CD4-positive, alpha-beta T cell treated with Interleukin-12 subunit alpha and Interleukin-12 subunit beta, for 1 hour (primary cell): ENCODE data around the gene BRDT.

ENCODE experiments used
- DNase-seq: peaks from one replicate; pipeline ENCODE4 v3.0.0-alpha.2; 2020

BRDT gene

GRCh38 chr1:91949356-91949699 is at the start of gene BRDT:
Gene BRDT, plus strand, starts transcription at chr1:91949401. Its CDS starts 13,354 bp downstream, at chr1:91962755.
- no peak for DNase-seq

DNA sequence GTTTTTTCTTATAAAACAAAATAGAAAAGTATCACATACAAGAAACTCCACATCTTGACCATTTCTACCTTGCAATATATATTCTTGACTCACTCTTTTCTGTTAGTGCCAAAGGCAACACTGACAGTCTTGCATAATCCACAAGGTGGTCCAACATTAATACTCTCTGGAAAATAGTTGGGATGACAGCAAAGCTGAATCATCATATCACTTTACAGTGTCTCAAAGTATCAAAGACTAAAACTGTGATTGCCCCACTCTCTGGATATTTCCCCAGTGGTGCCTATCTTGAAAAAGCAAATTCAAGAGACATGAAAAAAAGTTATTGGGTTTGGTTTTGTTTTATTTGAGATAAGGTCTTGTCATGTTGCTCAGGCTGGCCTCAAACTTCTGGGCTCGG is 48.6 kb upstream of the BRDT start:
- no peak for DNase-seq

DNA sequence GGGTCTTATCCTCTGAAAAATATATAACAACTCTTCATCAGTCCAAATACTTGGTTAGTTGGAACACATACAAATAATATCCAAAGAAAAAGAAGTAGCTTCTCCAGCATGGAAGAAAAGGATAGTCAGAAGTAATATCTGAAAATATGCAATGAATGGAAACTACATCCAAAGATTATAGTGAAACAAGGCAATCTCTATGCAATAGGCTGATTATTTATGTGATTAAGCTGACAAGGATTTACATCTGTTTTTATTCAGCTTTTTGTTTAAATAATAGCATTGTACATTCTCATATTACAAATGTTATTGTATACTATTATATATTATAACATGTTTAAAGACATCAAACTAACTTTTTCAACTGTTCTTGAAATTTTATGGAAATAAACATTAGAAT is 48.0 kb upstream of the BRDT start:
- no peak for DNase-seq

DNA sequence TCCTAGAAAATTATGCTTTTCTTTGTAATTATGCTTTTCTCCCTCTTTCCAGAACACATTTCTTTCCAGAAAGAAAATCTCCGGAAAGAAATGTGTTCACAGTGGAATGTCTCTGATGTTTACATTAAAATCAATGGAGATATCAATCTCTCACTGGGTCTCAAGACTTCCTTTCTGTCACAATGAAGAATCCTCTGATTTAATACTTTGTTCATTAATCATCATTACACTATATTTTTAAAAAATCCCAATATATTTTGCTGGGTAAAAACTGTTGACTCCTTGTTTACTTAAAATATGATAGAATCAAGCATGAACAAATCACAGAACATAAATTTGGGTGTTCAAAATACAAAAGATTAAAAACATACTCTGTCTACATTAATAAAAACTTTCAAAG is 36.9 kb upstream of the BRDT start:
- no peak for DNase-seq

GRCh38 chr1:91913018-91913417 is 36.2 kb upstream of the BRDT start:
- no peak for DNase-seq

DNA sequence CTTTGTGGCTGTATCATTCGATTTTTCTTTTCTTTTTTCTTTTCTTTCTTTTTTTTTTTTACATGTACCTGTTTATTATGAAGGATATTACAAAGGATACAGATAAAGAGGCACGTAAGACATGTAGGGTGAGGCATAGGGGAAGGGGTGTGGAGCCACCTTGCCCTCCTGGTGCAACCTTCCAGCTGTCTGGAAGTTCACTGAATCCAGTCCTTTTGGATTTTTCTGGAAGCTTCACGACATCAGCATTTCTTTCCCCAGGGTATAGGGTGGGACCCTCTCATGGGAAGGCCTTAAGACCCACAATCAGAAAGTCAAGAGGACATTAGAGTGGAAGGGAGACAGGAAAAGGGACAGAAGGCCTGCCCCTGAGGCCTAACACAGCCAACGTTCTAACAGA is 33.2 kb upstream of the BRDT start:
- DNase-seq = no peak

DNA sequence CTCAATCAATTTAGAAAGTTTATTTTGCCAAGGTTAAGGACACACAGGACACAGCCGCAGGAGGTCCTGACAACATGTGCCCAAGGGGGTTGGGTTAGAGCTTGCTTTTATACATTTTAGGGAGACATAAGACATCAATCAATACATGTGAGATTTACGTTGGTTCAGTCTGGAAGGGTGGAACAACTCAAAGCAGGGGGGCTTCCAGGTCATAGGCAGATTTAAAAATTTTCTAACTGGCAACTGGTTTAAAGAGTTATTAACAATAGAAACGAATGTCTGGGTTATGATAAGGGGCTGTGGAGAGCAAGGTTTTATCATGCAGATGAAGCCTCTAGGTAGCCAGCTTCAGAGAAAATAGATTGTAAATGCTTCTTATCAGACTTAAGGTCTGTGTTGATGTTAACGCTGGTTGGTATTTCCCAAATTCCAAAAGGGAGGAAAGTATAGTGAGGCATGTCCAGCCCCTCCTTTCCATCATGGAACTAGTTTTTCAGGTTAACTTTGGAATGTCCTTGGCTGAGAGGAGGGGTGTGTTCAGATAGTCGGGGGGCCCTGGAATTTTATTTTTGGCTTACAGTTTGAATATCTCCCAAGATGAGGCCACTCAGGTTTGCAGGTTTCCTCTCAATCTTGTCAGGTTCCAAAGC is 32.3 kb upstream of the BRDT start:
- DNase-seq = no peak

- no peak for DNase-seq
Measured at GRCh38 chr1:91919962-91920361, 29.2 kb upstream of the BRDT start.

- no peak for DNase-seq
Measured at GRCh38 chr1:91924146-91924545, 25.1 kb upstream of the BRDT start.

GRCh38 chr1:91925644-91926435 is 23.4 kb upstream of the BRDT start:
- no peak for DNase-seq

- no peak for DNase-seq
Measured at GRCh38 chr1:91928026-91928425, 21.2 kb upstream of the BRDT start.

- no peak for DNase-seq
Measured at GRCh38 chr1:91929250-91929649, 20.0 kb upstream of the BRDT start.

DNA sequence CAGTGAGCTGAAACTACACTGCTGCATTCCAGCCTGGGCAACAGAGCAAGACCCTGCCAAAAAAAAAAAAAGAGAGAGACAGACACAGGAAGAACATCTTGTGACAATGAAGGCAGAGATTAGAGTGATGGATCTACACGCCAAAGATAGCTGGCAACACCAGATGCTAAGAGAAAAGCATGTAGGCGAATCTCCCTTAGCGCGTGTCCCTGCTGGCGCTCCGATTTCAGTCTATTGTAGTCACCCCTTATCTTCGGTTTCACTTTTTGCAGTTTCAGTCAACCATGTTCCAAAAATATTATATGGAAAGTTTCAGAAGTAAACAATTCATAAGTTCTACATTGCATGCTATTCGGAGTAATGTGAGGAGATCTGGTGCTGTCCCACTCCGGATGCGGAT is 11.6 kb upstream of the BRDT start:
- DNase-seq = no peak

GRCh38 chr1:91940496-91940895 is 8.7 kb upstream of the BRDT start:
- DNase-seq = no peak

- DNase-seq = no peak
Measured at GRCh38 chr1:91944087-91944486, 5.1 kb upstream of the BRDT start.

- no peak for DNase-seq
Measured at GRCh38 chr1:91948097-91948496, 1.1 kb upstream of the BRDT start.

DNA sequence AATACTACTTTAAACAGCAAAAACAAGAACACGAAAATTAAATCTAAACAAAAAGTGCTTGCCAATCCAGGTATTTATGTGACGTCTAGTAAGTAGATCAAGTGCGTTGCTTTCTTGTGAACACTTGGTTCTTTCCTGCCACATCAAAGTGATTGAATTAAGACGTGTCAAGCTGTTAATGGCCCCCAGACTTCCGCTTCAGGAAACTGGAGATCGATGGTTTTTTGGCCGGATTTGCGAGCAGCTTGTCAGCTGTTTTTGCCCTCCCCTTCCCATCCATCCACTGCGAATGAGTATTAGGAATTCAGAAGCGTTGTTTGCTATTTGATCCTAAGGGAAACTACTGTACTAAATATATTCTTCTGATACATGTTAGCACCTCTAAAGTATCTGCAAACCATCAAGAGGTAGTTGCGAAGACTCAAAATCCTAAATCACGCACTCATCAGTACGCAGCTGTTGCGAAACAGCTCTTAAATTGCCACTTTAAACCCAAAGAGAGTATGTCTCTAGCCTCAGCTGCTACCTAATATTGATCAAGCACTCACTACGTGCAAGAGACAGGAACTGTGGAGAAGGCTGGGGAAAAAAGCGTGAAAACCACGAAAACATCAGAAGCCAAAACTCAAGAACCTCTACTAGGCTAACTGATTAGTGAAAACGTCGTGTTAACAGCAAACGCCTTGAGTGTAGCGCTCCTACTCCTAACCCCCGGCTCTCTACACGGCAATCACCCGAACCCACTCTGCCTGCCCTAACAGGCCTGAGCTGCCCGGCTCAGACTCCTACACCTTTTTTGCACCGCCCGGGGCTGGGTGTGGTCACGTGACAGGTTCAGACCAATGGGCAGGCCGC is 473 bp upstream of the BRDT start:
- DNase-seq = peak; percentile 77

- no peak for DNase-seq
Measured at GRCh38 chr1:91952187-91952586, 3.0 kb downstream of the BRDT start.

- no peak for DNase-seq
Measured at GRCh38 chr1:91958926-91959325, 9.7 kb downstream of the BRDT start.

DNA sequence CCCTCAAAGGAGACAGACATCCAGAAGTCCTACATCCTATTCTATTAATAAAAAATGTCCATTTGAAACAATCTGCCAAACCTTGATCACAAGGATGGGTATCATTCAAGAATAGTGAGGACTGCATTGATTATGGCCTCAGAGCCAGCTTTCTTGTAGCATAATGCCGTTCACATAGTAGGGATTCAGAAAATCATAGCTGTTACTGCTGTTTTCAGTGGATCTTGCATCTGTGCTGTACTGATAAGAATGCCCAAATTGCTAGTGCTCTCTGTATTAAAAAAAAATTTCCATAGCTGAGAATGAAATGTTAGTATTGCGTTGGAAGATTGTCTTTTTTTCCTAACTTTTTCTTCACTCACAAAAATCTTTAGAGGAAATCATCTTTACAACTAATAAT is 19.1 kb downstream of the BRDT start:
- no peak for DNase-seq

GRCh38 chr1:91979383-91979782 is 30.2 kb downstream of the BRDT start:
- no peak for DNase-seq

GRCh38 chr1:91980663-91981062 is 31.5 kb downstream of the BRDT start:
- no peak for DNase-seq

DNA sequence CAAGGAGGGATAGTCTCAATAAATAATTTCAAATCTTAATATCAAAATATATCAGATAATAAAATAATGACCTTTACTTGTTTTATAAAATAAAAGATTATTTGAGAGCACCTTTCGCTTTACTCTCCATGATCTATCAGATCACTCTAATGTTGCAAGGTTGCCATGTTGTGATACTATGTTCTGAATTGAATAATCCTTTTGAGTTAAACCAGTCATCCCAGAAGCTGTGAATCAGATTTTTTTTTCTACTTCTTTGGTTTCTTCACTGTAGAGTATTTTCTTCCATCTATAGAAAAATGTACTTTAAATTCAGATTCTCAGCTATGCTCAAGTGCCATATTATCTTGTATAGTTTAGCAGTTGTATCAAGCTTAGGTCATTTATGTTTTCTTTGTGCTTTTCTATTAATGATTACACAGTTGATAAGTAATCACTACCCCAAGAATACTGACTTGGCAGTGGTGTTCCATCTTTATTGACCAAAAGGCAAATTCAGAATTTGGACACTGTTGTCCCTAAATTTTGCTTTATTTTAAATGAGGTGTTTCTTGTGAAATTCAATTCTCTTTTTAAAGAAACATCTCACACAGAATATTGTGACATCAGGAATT is 32.9 kb downstream of the BRDT start:
- DNase-seq = no peak
